Measurements from ENCODE around the gene LRFN5. TPM values are rescaled to one million over a fixed set of nuclear protein-coding genes. Genes with fewer than 3 reads are reported as not detected.

Gene LRFN5
- total RNA-seq, 3 donors from 2014 or later (not counting 1 experiment from before 2014, with no cell fraction given) = not detected

DNA sequence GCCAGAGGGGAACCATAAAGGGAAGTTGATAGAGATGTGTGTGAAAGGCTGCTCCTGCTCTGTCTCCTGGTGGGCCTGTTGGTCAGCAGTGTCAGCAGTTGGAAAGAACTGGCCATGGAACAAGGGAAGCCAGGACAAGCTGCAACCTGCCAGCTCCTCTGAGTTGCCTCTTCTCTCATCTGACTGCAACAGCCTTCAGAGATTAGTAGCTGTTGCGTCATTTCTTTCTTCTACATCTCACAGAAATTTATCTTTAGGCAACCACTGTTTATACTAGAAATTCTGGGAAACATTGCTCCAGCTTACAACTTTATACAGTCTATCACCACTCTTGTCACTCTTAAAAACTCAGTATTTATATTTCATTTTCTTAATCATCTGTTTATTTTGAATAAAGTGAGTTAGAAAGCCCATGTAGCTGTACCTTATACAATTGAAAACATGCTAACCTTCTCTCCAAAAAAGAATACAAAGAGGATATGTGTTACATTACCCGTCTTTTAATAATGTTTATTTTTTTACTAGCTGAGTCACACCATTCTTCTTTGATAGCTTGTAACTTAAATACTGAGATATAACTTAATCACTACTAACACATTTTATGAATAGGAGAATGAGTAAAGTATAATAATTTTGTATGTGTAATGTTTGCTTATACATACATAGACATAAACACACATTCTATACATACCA lies 224.2 kb downstream of the LRFN5 start:
- Mint-ChIP-seq H3K9me3 (peaks cover 10 to 15% of the 10 kb centered on the region in 2 donors), H3K4me1 (no peaks in the 10 kb centered on the region), H3K27ac (no peak overlapping the region), H3K27me3 (ENCODE audit: low read depth in 2 of 2) (no peaks in the 10 kb centered on the region), H3K36me3 (peaks cover 14% of the 10 kb centered on the region), H3K4me3 (no peak overlapping the region)
- no peaks in the 10 kb centered on the region for H3K4me1 ChIP-seq (ENCODE audit: control insufficient read depth, insufficient read depth, low read length)
- TF ChIP-seq, protein P1, sequence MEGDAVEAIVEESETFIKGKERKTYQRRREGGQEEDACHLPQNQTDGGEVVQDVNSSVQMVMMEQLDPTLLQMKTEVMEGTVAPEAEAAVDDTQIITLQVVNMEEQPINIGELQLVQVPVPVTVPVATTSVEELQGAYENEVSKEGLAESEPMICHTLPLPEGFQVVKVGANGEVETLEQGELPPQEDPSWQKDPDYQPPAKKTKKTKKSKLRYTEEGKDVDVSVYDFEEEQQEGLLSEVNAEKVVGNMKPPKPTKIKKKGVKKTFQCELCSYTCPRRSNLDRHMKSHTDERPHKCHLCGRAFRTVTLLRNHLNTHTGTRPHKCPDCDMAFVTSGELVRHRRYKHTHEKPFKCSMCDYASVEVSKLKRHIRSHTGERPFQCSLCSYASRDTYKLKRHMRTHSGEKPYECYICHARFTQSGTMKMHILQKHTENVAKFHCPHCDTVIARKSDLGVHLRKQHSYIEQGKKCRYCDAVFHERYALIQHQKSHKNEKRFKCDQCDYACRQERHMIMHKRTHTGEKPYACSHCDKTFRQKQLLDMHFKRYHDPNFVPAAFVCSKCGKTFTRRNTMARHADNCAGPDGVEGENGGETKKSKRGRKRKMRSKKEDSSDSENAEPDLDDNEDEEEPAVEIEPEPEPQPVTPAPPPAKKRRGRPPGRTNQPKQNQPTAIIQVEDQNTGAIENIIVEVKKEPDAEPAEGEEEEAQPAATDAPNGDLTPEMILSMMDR (IDR thresholded peaks at IDR 0.05) = no peak
- intact Hi-C loops (cut with micrococcal nuclease) = no loop called here
- DNase-seq = no peak
- WGBS (ENCODE audit: insufficient coverage) = 73% methylated on average over 1 of the region's 2 CpGs
- ATAC-seq = no peak
- no peak overlapping the region for H3K4me3 ChIP-seq (ENCODE audit: low read length)
- no peaks in the 10 kb centered on the region for H3K27me3 ChIP-seq (ENCODE audit: control insufficient read depth, insufficient read depth, low read length)
- H3K9me3 ChIP-seq (ENCODE audit: control insufficient read depth, insufficient read depth, low read length) = peaks cover 2% of the 10 kb centered on the region
- no peak overlapping the region for H3K27ac ChIP-seq (ENCODE audit: low read length)
- H3K36me3 ChIP-seq (ENCODE audit: control insufficient read depth, insufficient read depth, low read length) = no peaks in the 10 kb centered on the region

DNA sequence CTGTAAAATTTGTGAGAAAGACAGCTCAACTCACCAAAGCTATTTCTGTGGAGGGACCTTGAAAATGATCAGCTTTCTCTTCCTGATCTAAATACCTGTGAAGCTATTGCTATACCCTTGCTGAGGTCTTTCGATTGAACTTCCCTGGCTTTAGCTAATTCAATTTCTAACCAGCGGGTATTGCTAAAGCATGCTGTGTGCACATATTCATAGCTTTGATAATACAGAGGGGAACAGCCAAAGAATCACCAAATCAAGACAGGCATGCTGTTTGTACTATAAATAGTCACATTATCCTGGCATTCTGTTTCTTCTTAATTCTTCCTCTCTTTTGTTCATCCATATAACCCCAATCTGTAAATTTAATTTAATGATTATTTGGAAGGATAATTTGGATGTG lies 233.0 kb downstream of the LRFN5 start:
- H3K9me3 Mint-ChIP-seq = peaks cover 4 to 6% of the 10 kb centered on the region in 2 donors
- H3K36me3 Mint-ChIP-seq = no peaks in the 10 kb centered on the region
- H3K27me3 ChIP-seq (ENCODE audit: control insufficient read depth, insufficient read depth, low read length) = no peaks in the 10 kb centered on the region
- H3K4me1 Mint-ChIP-seq = no peaks in the 10 kb centered on the region
- no peaks in the 10 kb centered on the region for H3K9me3 ChIP-seq (ENCODE audit: control insufficient read depth, insufficient read depth, low read length)
- no peak for DNase-seq
- WGBS (ENCODE audit: insufficient coverage) = 91% methylated on average over 2 of the region's 2 CpGs
- intact Hi-C loops (cut with micrococcal nuclease) = no loop called here
- H3K4me3 ChIP-seq (ENCODE audit: low read length) = no peak overlapping the region
- no peak overlapping the region for H3K27ac Mint-ChIP-seq
- no peaks in the 10 kb centered on the region for H3K4me1 ChIP-seq (ENCODE audit: control insufficient read depth, insufficient read depth, low read length)
- TF ChIP-seq, protein P1 (IDR thresholded peaks at IDR 0.05) = no peak
- H3K36me3 ChIP-seq (ENCODE audit: control insufficient read depth, insufficient read depth, low read length) = no peaks in the 10 kb centered on the region
- H3K4me3 Mint-ChIP-seq = no peak overlapping the region
- H3K27me3 Mint-ChIP-seq (ENCODE audit: low read depth in 2 of 2) = no peaks in the 10 kb centered on the region
- ATAC-seq = no peak
- no peak overlapping the region for H3K27ac ChIP-seq (ENCODE audit: low read length)

DNA sequence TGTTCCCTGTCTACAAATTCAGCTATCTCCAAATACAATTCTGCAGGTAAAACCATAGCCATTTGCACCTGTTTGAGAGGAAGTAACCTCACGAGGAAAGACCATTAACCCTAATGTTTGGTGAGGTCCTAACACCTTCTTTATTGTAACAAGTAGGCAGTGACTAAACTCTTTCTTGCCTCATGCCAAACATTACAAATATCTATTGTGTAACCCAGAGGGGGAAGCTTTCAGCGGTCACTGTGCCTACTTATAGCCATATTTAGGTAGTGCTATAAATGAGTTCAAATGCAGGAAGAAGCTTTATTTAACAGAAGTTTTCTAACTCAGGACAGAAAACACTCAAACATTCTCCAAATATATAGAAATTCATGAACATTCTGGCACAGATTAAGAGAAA lies 252.7 kb downstream of the LRFN5 start:
- WGBS (ENCODE audit: insufficient coverage) = 33% methylated on average over 1 of the region's 2 CpGs
- no peaks in the 10 kb centered on the region for H3K9me3 ChIP-seq (ENCODE audit: control insufficient read depth, insufficient read depth, low read length)
- ATAC-seq = no peak

More for the DNA sequence above, 252.7 kb downstream of the LRFN5 start:
- no peaks in the 10 kb centered on the region for H3K4me1 Mint-ChIP-seq
- H3K4me1 ChIP-seq (ENCODE audit: control insufficient read depth, insufficient read depth, low read length) = no peaks in the 10 kb centered on the region
- DNase-seq = no peak
- no peak overlapping the region for H3K27ac ChIP-seq (ENCODE audit: low read length)
- no peaks in the 10 kb centered on the region for H3K36me3 Mint-ChIP-seq
- H3K27me3 Mint-ChIP-seq (ENCODE audit: low read depth in 2 of 2) = no peaks in the 10 kb centered on the region
- TF ChIP-seq, protein P1 (IDR thresholded peaks at IDR 0.05) = no peak
- no peaks in the 10 kb centered on the region for H3K27me3 ChIP-seq (ENCODE audit: control insufficient read depth, insufficient read depth, low read length)
- no peaks in the 10 kb centered on the region for H3K36me3 ChIP-seq (ENCODE audit: control insufficient read depth, insufficient read depth, low read length)
- no peak overlapping the region for H3K27ac Mint-ChIP-seq
- intact Hi-C loops (cut with micrococcal nuclease) = no loop called here
- H3K4me3 ChIP-seq (ENCODE audit: low read length) = no peak overlapping the region
- peaks cover 20% of the 10 kb centered on the region in 2 donors for H3K9me3 Mint-ChIP-seq
- no peak overlapping the region for H3K4me3 Mint-ChIP-seq

Measured in natural killer cell (primary cell).